HCT116 (cell line): ENCODE results near the gene SPDYE18.
"Not testable (repeated sequence)": the region's sequence is repeated elsewhere in the genome, so short reads cannot be mapped to it uniquely, and the experiment has no call there.

Source experiments
- CBX3 ChIP-seq: IDR thresholded peaks from 2 replicates; pipeline ENCODE4 v1.6.1; 2012; ENCODE audit warnings: low read depth
- CTCF ChIP-seq, 3 experiments: fragments of 200-600 bp in 1 of 3; sonication (generic) in 1 of 3; IDR thresholded peaks in 2 of 3; conservative IDR thresholded peaks in 1 of 3; 2 replicates each; pipeline ENCODE4 v1.5.1; 2012 to 2017; ENCODE audit warnings: low read depth in 2 of 3, low read length in 2 of 3, antibody characterized with exemption in 1 of 3, borderline replicate concordance in 1 of 3, control low read depth in 1 of 3, mild to moderate bottlenecking in 1 of 3, mixed read lengths in 1 of 3, mixed run types in 1 of 3, moderate library complexity in 1 of 3; ENCODE audit not compliant: insufficient read depth in 1 of 3
- EZH2phosphoT487 ChIP-seq: fragments of 200-600 bp; IDR thresholded peaks from 2 replicates; pipeline ENCODE4 v1.6.1; 2018; ENCODE audit warnings: antibody characterized with exemption, borderline replicate concordance
- POLR2A ChIP-seq: IDR thresholded peaks from 2 replicates; pipeline ENCODE4 v1.7.0; 2011; ENCODE audit warnings: borderline replicate concordance; ENCODE audit not compliant: insufficient read depth, insufficient read length; ENCODE audit errors: extremely low read depth
- RAD21 ChIP-seq: IDR thresholded peaks from 2 replicates; pipeline ENCODE4 v1.6.1; 2012; ENCODE audit warnings: low read depth, mild to moderate bottlenecking
- REST ChIP-seq: IDR thresholded peaks from 2 replicates; pipeline ENCODE4 v1.6.1; 2012; ENCODE audit warnings: low read depth
- SIN3A ChIP-seq: IDR thresholded peaks from 2 replicates; pipeline ENCODE4 v1.6.1; 2012; ENCODE audit warnings: low read depth
- SP1 ChIP-seq: IDR thresholded peaks from 2 replicates; pipeline ENCODE4 v1.6.1; 2012; ENCODE audit warnings: low read depth
- YY1 ChIP-seq: IDR thresholded peaks from 2 replicates; pipeline ENCODE4 v1.6.1; 2011; ENCODE audit warnings: low read length, low read depth, moderate library complexity, mild to moderate bottlenecking; ENCODE audit not compliant: insufficient replicate concordance; ENCODE audit errors: extremely low read depth

GRCh38 chr7:77107659-77108058, 45.3 kb upstream of the SPDYE18 start:
- TF ChIP-seq CTCF (IDR thresholded peaks at IDR 0.05 in 2 of 3, conservative IDR thresholded peaks at IDR 0.05 in 1 of 3; ENCODE audit: borderline replicate concordance in 1 of 3, insufficient read depth in 1 of 3, low read depth in 2 of 3, low read length in 2 of 3); YY1; CBX3; SP1; EZH2phosphoT487; RAD21; POLR2A; REST; SIN3A: not testable (repeated sequence)
